Hematopoietic multipotent progenitor cell treated with erythropoietin and hydrocortisone succinate and interleukin-3 and kit ligand, for 17 days (in vitro differentiated cells): ENCODE measurements around the gene TPPP.

Source experiments
- DNase-seq: peaks from one replicate; pipeline ENCODE4 v3.0.0-alpha.2; 2015; ENCODE audit warnings: low spot score

TPPP gene

GRCh38 chr5:677131-678101, 15.7 kb downstream of the TPPP start:
- no peak for DNase-seq

- no peak for DNase-seq
Measured at GRCh38 chr5:676699-677076, 16.5 kb downstream of the TPPP start.

GRCh38 chr5:675871-676698, 17.1 kb downstream of the TPPP start:
- DNase-seq = no peak

- DNase-seq = no peak
Measured at GRCh38 chr5:675111-675870, 17.9 kb downstream of the TPPP start.

- DNase-seq = no peak
Measured at GRCh38 chr5:674630-675011, 18.5 kb downstream of the TPPP start.

- DNase-seq = no peak
Measured at GRCh38 chr5:673831-674629, 19.1 kb downstream of the TPPP start.

- no peak for DNase-seq
Measured at GRCh38 chr5:673161-673830, 19.9 kb downstream of the TPPP start.

GRCh38 chr5:672329-673160, 20.6 kb downstream of the TPPP start:
- DNase-seq = no peak

- DNase-seq = no peak
Measured at GRCh38 chr5:671459-672328, 21.5 kb downstream of the TPPP start.

- no peak for DNase-seq
Measured at GRCh38 chr5:670396-671270, 22.5 kb downstream of the TPPP start.

- no peak for DNase-seq
Measured at GRCh38 chr5:669842-670395, 23.2 kb downstream of the TPPP start.

- DNase-seq = peak; percentile 13
Measured at GRCh38 chr5:669111-669841, 23.9 kb downstream of the TPPP start.

- no peak for DNase-seq
Measured at GRCh38 chr5:668283-668995, 24.7 kb downstream of the TPPP start.

- no peak for DNase-seq
Measured at GRCh38 chr5:666816-667498, 26.2 kb downstream of the TPPP start.

- DNase-seq = no peak
Measured at GRCh38 chr5:665956-666711, 27.0 kb downstream of the TPPP start.
